GM19240 (cell line): ENCODE data around the gene GBP5.
"Not testable (repeated sequence)": the region's sequence is repeated elsewhere in the genome, so short reads cannot be mapped to it uniquely, and the experiment has no call there.

Experiments
- DNase-seq: peaks from one replicate; pipeline ENCODE4 v3.0.0; 2011; ENCODE audit warnings: low spot score; ENCODE audit not compliant: insufficient read length

GBP5 gene

GRCh38 chr1:89284078-89284763 lies 11.6 kb upstream of the GBP5 start:
- DNase-seq = not testable (repeated sequence)

- no peak for DNase-seq
These were observed 8.1 kb upstream of the GBP5 start for GRCh38 chr1:89280766-89281165.

DNA sequence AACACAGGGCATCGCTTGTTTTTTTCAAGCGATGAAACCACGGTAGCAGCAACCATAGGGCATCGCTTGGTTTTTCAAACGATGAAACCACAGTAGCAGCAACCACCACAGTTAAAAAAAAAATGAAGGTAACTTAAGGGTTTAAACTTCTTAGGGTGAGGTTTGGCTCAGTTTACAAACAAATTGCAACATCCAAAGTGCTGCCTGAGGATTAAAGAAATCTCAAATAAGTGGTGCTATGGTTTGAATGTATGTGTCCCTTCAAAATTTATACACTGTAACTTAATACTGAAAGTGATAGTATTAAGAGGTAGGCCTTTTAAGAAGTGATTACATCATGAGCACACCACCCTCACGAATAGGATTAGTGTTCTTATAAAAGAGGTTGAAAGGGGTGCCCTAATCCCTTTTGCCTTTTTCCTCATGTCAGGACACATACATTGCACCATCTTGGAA lies 6.4 kb upstream of the GBP5 start:
- no peak for DNase-seq

DNA sequence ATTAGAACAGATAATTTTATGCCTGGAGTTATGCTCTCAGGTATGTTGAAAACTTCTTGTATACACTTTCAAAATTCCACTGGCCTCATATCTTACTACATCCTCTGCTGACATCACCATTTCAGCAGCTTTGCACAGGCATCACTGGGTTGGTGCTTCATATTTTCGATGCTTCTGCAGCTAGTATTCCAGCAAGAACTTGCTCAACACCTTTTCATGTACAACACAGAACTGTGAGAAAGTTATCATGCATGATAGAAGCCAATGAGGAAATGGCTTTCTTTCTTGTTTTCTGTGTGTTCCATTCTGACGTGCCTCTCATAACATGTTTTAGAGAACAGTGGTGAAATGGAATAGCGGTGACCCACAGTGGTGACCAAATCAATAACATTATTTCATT lies 5.1 kb upstream of the GBP5 start:
- no peak for DNase-seq

DNA sequence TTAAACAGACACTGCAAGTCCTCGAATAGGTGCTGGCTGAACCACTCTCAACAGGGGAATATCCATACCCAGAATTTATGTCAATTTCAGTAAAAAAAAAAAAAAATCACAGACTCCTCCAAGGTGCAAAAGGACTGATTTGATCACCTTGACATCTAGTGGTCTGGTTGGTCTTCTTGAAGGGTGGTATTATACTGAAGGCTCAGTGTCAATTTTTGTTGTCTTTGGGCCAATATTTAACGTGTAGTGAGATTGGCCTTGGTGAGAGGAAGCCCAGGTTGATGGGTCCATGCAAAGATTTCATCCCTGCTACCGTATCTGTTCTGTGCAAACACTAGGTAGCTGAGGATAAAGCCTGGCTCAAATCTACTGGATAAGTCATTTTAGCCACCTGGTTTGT lies 4.0 kb upstream of the GBP5 start:
- no peak for DNase-seq

GRCh38 chr1:89274411-89274857 lies 1.8 kb upstream of the GBP5 start:
- no peak for DNase-seq

GRCh38 chr1:89273324-89273778 lies 691 bp upstream of the GBP5 start:
- no peak for DNase-seq

- DNase-seq = no peak
These were observed 1.2 kb downstream of the GBP5 start for GRCh38 chr1:89271341-89272015.

GRCh38 chr1:89270423-89270822 lies 2.2 kb downstream of the GBP5 start:
- DNase-seq = no peak

GRCh38 chr1:89269277-89269676 lies 3.4 kb downstream of the GBP5 start:
- DNase-seq = no peak

- no peak for DNase-seq
These were observed 10.0 kb downstream of the GBP5 start for GRCh38 chr1:89262643-89263042.

- no peak for DNase-seq
These were observed 10.6 kb downstream of the GBP5 start for GRCh38 chr1:89261926-89262515.

DNA sequence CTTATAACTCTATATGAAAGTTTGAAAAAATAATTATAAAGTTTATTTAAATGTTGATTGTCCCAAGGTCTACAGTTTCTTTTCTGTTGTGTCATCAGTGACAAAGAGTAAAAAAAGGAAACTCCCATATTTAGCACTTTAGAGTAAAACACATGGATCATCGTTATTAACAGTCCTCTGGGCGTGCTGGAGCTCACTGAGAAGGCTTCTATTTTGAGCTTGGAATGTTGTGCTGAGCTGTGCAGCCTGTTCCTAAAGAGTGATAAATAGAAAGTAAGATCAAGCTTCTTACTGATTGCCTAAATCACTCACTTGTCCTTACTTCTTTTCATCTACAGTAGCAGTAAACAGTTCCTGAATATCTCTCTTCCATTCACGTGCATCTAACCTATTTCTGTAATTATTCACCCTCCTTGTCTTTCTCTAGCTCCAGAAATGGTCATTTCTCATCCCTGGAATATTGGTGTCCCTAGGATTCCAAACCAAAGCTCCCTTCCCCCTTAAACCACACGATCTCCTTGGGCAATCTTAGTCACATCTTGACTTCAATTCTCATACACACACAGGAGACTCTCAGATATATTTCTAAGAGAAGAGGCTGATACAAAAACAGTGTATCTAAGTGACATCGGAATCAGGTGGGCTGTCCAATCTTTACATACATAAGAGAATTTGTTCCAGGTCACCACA lies 11.9 kb downstream of the GBP5 start:
- no peak for DNase-seq

- DNase-seq = no peak
These were observed 12.6 kb downstream of the GBP5 start for GRCh38 chr1:89260042-89260441.

- DNase-seq = no peak
These were observed 13.2 kb downstream of the GBP5 start for GRCh38 chr1:89259283-89259971.

- DNase-seq = no peak
These were observed 15.6 kb downstream of the GBP5 start for GRCh38 chr1:89257041-89257440.

- DNase-seq = not testable (repeated sequence)
These were observed 17.1 kb downstream of the GBP5 start for GRCh38 chr1:89255581-89255980.

DNA sequence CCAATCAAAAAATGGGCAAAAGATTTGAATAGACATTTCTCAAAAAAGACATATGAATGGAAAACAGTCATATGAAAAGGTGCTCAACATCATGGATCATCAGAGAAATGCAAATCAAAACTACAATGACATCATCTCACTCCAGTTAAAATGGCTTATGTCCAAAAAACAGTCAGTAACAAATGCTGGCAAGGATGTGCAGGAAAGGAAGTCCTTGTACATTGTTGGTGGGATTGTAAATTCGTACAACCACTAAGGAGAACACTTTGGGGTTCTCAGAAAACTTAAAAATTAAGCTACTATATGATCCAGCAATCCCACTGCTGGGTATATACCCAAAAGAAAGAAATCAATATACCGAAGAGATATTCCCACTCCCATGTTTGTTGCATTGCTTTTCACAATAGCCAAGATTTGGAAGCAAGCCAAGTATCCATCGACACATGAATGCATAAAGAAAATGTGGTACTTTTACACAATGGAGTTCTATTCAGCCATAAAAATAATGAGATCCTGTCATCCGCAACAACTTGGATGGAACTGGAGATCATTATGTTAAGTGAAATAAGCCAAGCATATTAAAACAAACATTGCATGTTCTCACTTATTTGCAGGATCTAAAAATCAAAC lies 17.9 kb downstream of the GBP5 start:
- no peak for DNase-seq

DNA sequence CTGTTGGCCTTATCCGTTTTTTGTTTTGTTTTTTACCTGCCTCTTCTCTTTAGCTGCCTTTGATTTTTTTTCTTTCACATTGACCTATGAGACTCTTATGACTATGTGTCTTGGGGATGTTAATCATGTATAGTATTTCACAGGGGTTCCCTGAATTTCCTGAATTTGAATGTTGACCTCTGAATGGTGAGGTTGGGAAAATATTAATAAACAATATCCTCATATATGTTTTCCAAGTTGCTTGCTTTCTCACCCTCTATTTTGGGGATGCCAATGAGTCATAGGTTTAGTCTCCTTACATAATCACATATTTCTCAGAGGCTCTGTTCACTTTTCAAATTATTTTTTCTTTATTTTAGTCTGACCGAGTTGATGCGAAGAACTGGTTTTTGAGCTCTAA lies 29.6 kb downstream of the GBP5 start:
- no peak for DNase-seq
